Measurements from ENCODE around the gene PPY. TPM values are rescaled to one million over a fixed set of nuclear protein-coding genes. Genes with fewer than 3 reads are reported as not detected.

Gene PPY, protein sequence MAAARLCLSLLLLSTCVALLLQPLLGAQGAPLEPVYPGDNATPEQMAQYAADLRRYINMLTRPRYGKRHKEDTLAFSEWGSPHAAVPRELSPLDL
- not detected for polyA plus RNA-seq (2013, experiment 1 of 2)
- not detected for polyA plus RNA-seq (2013, experiment 2 of 2)

DNA sequence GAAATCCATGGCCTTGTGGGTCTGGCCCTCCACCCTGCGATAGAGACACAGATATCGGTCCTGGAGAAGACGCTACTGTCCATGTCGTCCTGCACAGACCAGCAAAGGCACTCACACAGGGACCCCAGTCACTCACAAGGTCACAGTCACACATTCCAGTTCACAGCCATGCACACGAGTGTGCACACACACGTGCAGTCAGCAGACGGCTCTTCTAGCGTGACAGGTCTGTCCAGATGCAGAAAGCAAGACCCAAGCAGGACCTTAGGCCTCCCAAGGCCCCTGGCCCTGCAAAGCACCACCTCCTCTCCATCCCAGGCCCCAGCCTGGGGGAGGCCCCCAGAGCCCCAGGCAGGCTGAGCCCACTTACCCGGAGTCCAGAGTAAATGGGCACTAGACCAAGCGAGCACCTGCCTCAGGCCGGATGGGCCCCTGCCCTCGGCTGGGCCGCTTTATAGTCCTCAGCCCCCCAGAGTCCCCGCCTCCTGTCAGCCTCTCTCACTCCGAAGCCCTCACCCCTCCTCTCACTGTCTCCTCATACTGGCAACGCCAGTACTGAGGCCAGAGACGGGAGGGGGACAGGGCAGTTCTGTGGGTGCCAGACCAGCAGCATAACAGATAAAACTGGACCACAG, at the start of gene PPY:
Gene PPY, minus strand, starts transcription at position 426 of the 635 bp plus-strand sequence. CDS start 822 bp downstream, outside the sequence.
- Histone ChIP-seq H3K36me3 (ENCODE audit: insufficient read depth, low read length) (no peaks in the 10 kb centered on the region), H3K27me3 (ENCODE audit: insufficient read depth, low read length) (peaks cover 30% of the 10 kb centered on the region), H3K27ac (ENCODE audit: low read depth, low read length) (no peak within 1 kb of the TSS), H3K9ac (ENCODE audit: low read depth, low read length) (no peak within 1 kb of the TSS), H3K4me3 (ENCODE audit: low read length) (no peak within 1 kb of the TSS), H3K9me3 (ENCODE audit: insufficient read depth, low read depth, low read length) (no peaks in the 10 kb centered on the region), H3K4me1 (ENCODE audit: insufficient read depth, low read length) (no peaks in the 10 kb centered on the region)
- 87% methylated on average over 17 of the region's 17 CpGs for WGBS

DNA sequence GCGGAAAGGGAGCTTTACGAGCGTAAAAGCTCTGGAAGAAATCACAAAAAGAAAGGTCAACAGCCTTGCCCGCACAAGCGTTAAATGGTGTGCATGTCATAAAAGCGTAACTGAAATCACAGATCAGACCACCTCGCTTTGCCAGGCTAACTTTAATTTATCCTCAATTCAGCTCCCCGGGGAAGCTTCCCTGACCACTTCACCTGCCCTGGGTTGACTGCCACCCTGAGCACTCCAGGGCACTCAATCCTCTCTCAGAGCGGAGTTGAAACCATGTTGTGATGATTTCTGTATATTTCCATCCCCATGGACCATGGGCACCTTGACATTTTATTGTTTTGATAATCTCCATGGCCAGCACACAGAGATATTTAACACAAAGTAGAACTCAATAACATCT, 46.0 kb upstream of the PPY start:
- Histone ChIP-seq H3K9ac (ENCODE audit: low read depth, low read length) (no peak overlapping the region), H3K9me3 (ENCODE audit: insufficient read depth, low read depth, low read length) (no peaks in the 10 kb centered on the region), H3K27ac (ENCODE audit: low read depth, low read length) (no peak overlapping the region), H3K36me3 (ENCODE audit: insufficient read depth, low read length) (no peaks in the 10 kb centered on the region), H3K4me1 (ENCODE audit: insufficient read depth, low read length) (peaks cover 12% of the 10 kb centered on the region; the same call in 1 of the 2 replicates), H3K27me3 (ENCODE audit: insufficient read depth, low read length) (peaks cover 13% of the 10 kb centered on the region), H3K4me3 (ENCODE audit: low read length) (no peak overlapping the region)
- WGBS, result 93% methylated on average over 9 of the region's 9 CpGs

DNA sequence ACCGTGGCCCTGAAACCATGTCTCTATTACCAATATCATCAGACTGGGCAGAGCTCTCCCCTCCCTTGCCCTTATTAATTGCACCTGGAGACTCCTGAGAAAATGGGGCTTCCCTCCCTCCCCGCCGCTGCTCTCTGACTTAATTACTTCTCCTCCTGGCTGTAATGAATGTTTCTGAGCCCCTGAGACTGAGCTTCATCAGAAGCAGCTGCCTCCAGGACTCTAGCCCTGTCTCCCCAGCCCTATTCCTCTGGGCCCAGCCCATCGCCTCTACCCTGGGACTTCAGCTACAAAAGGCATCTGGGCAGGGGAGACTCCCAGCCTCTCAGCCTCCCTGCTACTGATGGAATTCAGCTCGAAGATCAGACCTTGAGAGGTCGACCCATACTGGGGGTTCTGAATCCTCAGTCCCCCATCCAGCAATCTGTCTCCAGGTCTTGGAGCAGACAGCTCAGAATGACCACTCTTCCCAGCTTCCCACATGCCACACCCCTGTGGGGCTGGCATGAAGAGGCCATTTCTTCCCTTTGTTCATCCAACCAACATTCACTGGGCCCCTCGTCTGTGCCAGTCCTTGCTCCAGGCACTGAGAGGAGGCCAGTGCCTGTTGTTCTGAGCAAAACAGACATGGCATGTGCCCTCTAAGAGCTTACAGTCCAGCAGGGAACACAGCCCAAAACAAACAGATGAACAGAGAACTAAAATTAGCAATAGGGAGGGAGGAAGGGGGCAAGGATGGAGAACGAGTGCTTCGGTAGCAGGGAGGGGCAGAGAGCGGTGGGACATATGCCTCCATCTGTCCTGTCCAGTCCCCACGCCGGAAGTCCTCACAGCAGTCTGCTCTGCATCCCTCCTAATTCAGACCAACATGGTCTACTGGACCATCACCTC, 45.1 kb upstream of the PPY start:
- Histone ChIP-seq H3K27ac (ENCODE audit: low read depth, low read length) (no peak overlapping the region), H3K9ac (ENCODE audit: low read depth, low read length) (0 out of 2 replicates have a peak overlapping the region, but pooled peaks have one; percentile 30), H3K27me3 (ENCODE audit: insufficient read depth, low read length) (peaks cover 23% of the 10 kb centered on the region), H3K36me3 (ENCODE audit: insufficient read depth, low read length) (no peaks in the 10 kb centered on the region), H3K9me3 (ENCODE audit: insufficient read depth, low read depth, low read length) (no peaks in the 10 kb centered on the region), H3K4me3 (ENCODE audit: low read length) (no peak overlapping the region), H3K4me1 (ENCODE audit: insufficient read depth, low read length) (peaks cover 12% of the 10 kb centered on the region; the same call in 1 of the 2 replicates)
- WGBS, result 78% methylated on average over 12 of the region's 12 CpGs

- H3K9ac ChIP-seq (ENCODE audit: low read depth, low read length), result no peak overlapping the region
Observed at GRCh38 chr17:43986225-43986981, 44.1 kb upstream of the PPY start.

GRCh38 chr17:43984521-43984920, 42.2 kb upstream of the PPY start:
- H3K36me3 ChIP-seq (ENCODE audit: insufficient read depth, low read length), result no peaks in the 10 kb centered on the region
- peak overlapping the region; percentile 56 for H3K4me3 ChIP-seq (ENCODE audit: low read length)
- H3K4me1 ChIP-seq (ENCODE audit: insufficient read depth, low read length), result peaks cover 12% of the 10 kb centered on the region; the same call in 1 of the 2 replicates
- H3K9me3 ChIP-seq (ENCODE audit: insufficient read depth, low read depth, low read length), result no peaks in the 10 kb centered on the region
- 37% methylated on average over 8 of the region's 8 CpGs for WGBS
- H3K9ac ChIP-seq (ENCODE audit: low read depth, low read length), result no peak overlapping the region; the same call in 1 of the 2 replicates
- peak overlapping the region; percentile 48; the same call in 1 of the 2 replicates for H3K27ac ChIP-seq (ENCODE audit: low read depth, low read length)
- peaks cover 28% of the 10 kb centered on the region for H3K27me3 ChIP-seq (ENCODE audit: insufficient read depth, low read length)

More at GRCh38 chr17:43986225-43986981, 44.1 kb upstream of the PPY start:
- Histone ChIP-seq H3K27me3 (ENCODE audit: insufficient read depth, low read length) (peaks cover 28% of the 10 kb centered on the region), H3K27ac (ENCODE audit: low read depth, low read length) (no peak overlapping the region), H3K36me3 (ENCODE audit: insufficient read depth, low read length) (no peaks in the 10 kb centered on the region), H3K9me3 (ENCODE audit: insufficient read depth, low read depth, low read length) (no peaks in the 10 kb centered on the region), H3K4me3 (ENCODE audit: low read length) (no peak overlapping the region), H3K4me1 (ENCODE audit: insufficient read depth, low read length) (peaks cover 12% of the 10 kb centered on the region; the same call in 1 of the 2 replicates)
- WGBS, result 91% methylated on average over 7 of the region's 7 CpGs

- H3K27me3 ChIP-seq (ENCODE audit: insufficient read depth, low read length), result peaks cover 28% of the 10 kb centered on the region
- peak overlapping the region; percentile 53; the same call in 1 of the 2 replicates for H3K9ac ChIP-seq (ENCODE audit: low read depth, low read length)
- no peaks in the 10 kb centered on the region for H3K36me3 ChIP-seq (ENCODE audit: insufficient read depth, low read length)
- peaks cover 12% of the 10 kb centered on the region; the same call in 1 of the 2 replicates for H3K4me1 ChIP-seq (ENCODE audit: insufficient read depth, low read length)
- under 1% methylated on average over 78 of the region's 78 CpGs for WGBS
- H3K9me3 ChIP-seq (ENCODE audit: insufficient read depth, low read depth, low read length), result no peaks in the 10 kb centered on the region
- H3K27ac ChIP-seq (ENCODE audit: low read depth, low read length), result no peak overlapping the region
- H3K4me3 ChIP-seq (ENCODE audit: low read length), result peak overlapping the region; percentile 56
Observed at GRCh38 chr17:43983515-43984411, 41.5 kb upstream of the PPY start.

- H3K9me3 ChIP-seq (ENCODE audit: insufficient read depth, low read depth, low read length), result no peaks in the 10 kb centered on the region
- WGBS, result 44% methylated on average over 5 of the region's 5 CpGs
- H3K4me1 ChIP-seq (ENCODE audit: insufficient read depth, low read length), result peaks cover 12% of the 10 kb centered on the region; the same call in 1 of the 2 replicates
- H3K4me3 ChIP-seq (ENCODE audit: low read length), result peak overlapping the region; percentile 56
- H3K27ac ChIP-seq (ENCODE audit: low read depth, low read length), result no peak overlapping the region
- H3K27me3 ChIP-seq (ENCODE audit: insufficient read depth, low read length), result peaks cover 28% of the 10 kb centered on the region
- H3K9ac ChIP-seq (ENCODE audit: low read depth, low read length), result no peak overlapping the region
- no peaks in the 10 kb centered on the region for H3K36me3 ChIP-seq (ENCODE audit: insufficient read depth, low read length)
Observed at GRCh38 chr17:43983196-43983514, 40.9 kb upstream of the PPY start.

GRCh38 chr17:43982171-43982570, 39.9 kb upstream of the PPY start:
- H3K27ac ChIP-seq (ENCODE audit: low read depth, low read length), result no peak overlapping the region
- no peaks in the 10 kb centered on the region for H3K9me3 ChIP-seq (ENCODE audit: insufficient read depth, low read depth, low read length)
- WGBS, result 93% methylated on average over 2 of the region's 2 CpGs
- H3K9ac ChIP-seq (ENCODE audit: low read depth, low read length), result no peak overlapping the region
- H3K36me3 ChIP-seq (ENCODE audit: insufficient read depth, low read length), result no peaks in the 10 kb centered on the region
- peaks cover 28% of the 10 kb centered on the region for H3K27me3 ChIP-seq (ENCODE audit: insufficient read depth, low read length)
- H3K4me1 ChIP-seq (ENCODE audit: insufficient read depth, low read length), result peaks cover 8% of the 10 kb centered on the region; the same call in 1 of the 2 replicates
- H3K4me3 ChIP-seq (ENCODE audit: low read length), result no peak overlapping the region

- Histone ChIP-seq H3K4me3 (ENCODE audit: low read length) (no peak overlapping the region), H3K4me1 (ENCODE audit: insufficient read depth, low read length) (peaks cover 6% of the 10 kb centered on the region; the same call in 1 of the 2 replicates), H3K27ac (ENCODE audit: low read depth, low read length) (no peak overlapping the region), H3K27me3 (ENCODE audit: insufficient read depth, low read length) (peaks cover 28% of the 10 kb centered on the region), H3K9ac (ENCODE audit: low read depth, low read length) (no peak overlapping the region), H3K9me3 (ENCODE audit: insufficient read depth, low read depth, low read length) (no peaks in the 10 kb centered on the region), H3K36me3 (ENCODE audit: insufficient read depth, low read length) (no peaks in the 10 kb centered on the region)
- WGBS, result 94% methylated on average over 4 of the region's 4 CpGs
Observed at GRCh38 chr17:43979671-43980070, 37.4 kb upstream of the PPY start.

GRCh38 chr17:43979011-43979410, 36.7 kb upstream of the PPY start:
- Histone ChIP-seq H3K27ac (ENCODE audit: low read depth, low read length) (no peak overlapping the region), H3K9me3 (ENCODE audit: insufficient read depth, low read depth, low read length) (no peaks in the 10 kb centered on the region), H3K4me1 (ENCODE audit: insufficient read depth, low read length) (no peaks in the 10 kb centered on the region), H3K36me3 (ENCODE audit: insufficient read depth, low read length) (no peaks in the 10 kb centered on the region), H3K27me3 (ENCODE audit: insufficient read depth, low read length) (peaks cover 22% of the 10 kb centered on the region), H3K4me3 (ENCODE audit: low read length) (no peak overlapping the region), H3K9ac (ENCODE audit: low read depth, low read length) (no peak overlapping the region)
- 80% methylated on average over 7 of the region's 7 CpGs for WGBS

All from HUES64 (cell line).